H1 (cell line): ENCODE results near the gene NKD2. TPM values are rescaled to one million over a fixed set of nuclear protein-coding genes. Genes with fewer than 3 reads are reported as not detected.

Experiments used
- CTCF ChIA-PET: fragments of 300-600 bp; sonication (Branson Sonifier 250); formaldehyde crosslinking; loops from one replicate; lab custom pipeline; 2021; ENCODE audit not compliant: partially characterized antibody; lab: Charles Lee
- POLR2A ChIA-PET: fragments of 300-600 bp; sonication (Branson Sonifier 250); formaldehyde crosslinking; loops from one replicate; lab custom pipeline; 2021; ENCODE audit warnings: inconsistent platforms; ENCODE audit not compliant: partially characterized antibody; lab: Charles Lee
- DNase-seq, 2 experiments: peaks; one replicate each; pipeline versions ENCODE4 v3.0.0 to v3.0.0-alpha.2; 2010 to 2022; ENCODE audit warnings: low spot score in 2 of 2, low read depth in 1 of 2, mixed read lengths in 1 of 2
- FAIRE-seq: peaks from 2 replicates; lab custom pipeline; 2011; peaks lifted over from hg19 to GRCh38; lab: Jason Lieb, UNC
- H2AFZ ChIP-seq: 2 replicates; pipeline ENCODE4 v1.8.1; 2012; ENCODE audit warnings: low read length, inconsistent platforms
- H2AK5ac ChIP-seq: 2 replicates; pipeline ENCODE4 v1.6.1; 2013; ENCODE audit warnings: low read depth, low read length
- H2BK120ac ChIP-seq: replicated peaks from 2 replicates; pipeline ENCODE3; 2013; ENCODE audit warnings: low read depth, low read length, inconsistent platforms
- H2BK12ac ChIP-seq: 2 replicates; pipeline ENCODE4 v1.6.1; 2013; ENCODE audit warnings: low read depth, low read length
- H2BK15ac ChIP-seq: 2 replicates; pipeline ENCODE4 v1.6.1; 2013; ENCODE audit warnings: low read length
- H2BK20ac ChIP-seq: 2 replicates; pipeline ENCODE4 v1.6.1; 2013; ENCODE audit warnings: low read length
- H2BK5ac ChIP-seq: 2 replicates; pipeline ENCODE4 v1.6.1; 2013; ENCODE audit warnings: low read depth, low read length
- H3K14ac ChIP-seq: 2 replicates; pipeline ENCODE4 v1.6.1; 2013; ENCODE audit warnings: inconsistent platforms; ENCODE audit not compliant: insufficient read length
- H3K18ac ChIP-seq: 2 replicates; pipeline ENCODE4 v1.6.1; 2013; ENCODE audit warnings: low read length; ENCODE audit errors: extremely low read depth
- H3K23ac ChIP-seq: 2 replicates; pipeline ENCODE4 v1.6.1; 2013; ENCODE audit warnings: inconsistent platforms; ENCODE audit not compliant: insufficient read length
- H3K23me2 ChIP-seq: 2 replicates; pipeline ENCODE4 v1.6.1; 2013; ENCODE audit warnings: low read depth, low read length
- H3K27ac ChIP-seq: 2 replicates; pipeline ENCODE4 v1.6.1; 2011; ENCODE audit warnings: low read depth, low read length, inconsistent platforms
- H3K27me3 ChIP-seq, 4 experiments: replicated peaks in 1 of 4; 1 replicate in 1 of 4; 2 replicates in 3 of 4; pipeline versions ENCODE4 v1.6.1 to v1.8.1; 2011 to 2013; ENCODE audit warnings: low read length in 3 of 4, mild to moderate bottlenecking in 3 of 4, inconsistent platforms in 2 of 4, mixed read lengths in 2 of 4, moderate library complexity in 1 of 4; ENCODE audit not compliant: control insufficient read depth in 3 of 4, insufficient read depth in 3 of 4; ENCODE audit errors: extremely low read depth in 1 of 4
- H3K36me3 ChIP-seq, 4 experiments: 2 replicates each; pipeline versions ENCODE4 v1.6.1 to v1.8.1; 2011 to 2013; ENCODE audit warnings: mild to moderate bottlenecking in 4 of 4, low read length in 3 of 4, moderate library complexity in 2 of 4, control low read depth in 1 of 4, inconsistent platforms in 1 of 4; ENCODE audit not compliant: insufficient read depth in 4 of 4, control insufficient read depth in 2 of 4
- H3K4ac ChIP-seq: replicated peaks from 2 replicates; pipeline ENCODE3; 2013; ENCODE audit warnings: low read length, low read depth, mixed read lengths, inconsistent platforms; ENCODE audit not compliant: insufficient read length
- H3K4me1 ChIP-seq, 4 experiments: replicated peaks in 1 of 4; 1 replicate in 1 of 4; 2 replicates in 3 of 4; pipeline versions ENCODE4 v1.6.1 to v1.8.1; 2011 to 2013; ENCODE audit warnings: low read length in 3 of 4, inconsistent platforms in 2 of 4, mixed read lengths in 1 of 4; ENCODE audit not compliant: insufficient read depth in 4 of 4, control insufficient read depth in 3 of 4
- H3K4me2 ChIP-seq, 2 experiments: 2 replicates each; pipeline versions ENCODE4 v1.6.1 to v1.8.1; 2011 to 2013; ENCODE audit warnings: low read depth in 2 of 2, low read length in 2 of 2, control low read depth in 1 of 2, inconsistent platforms in 1 of 2, mild to moderate bottlenecking in 1 of 2; ENCODE audit not compliant: insufficient read depth in 1 of 2
- H3K4me3 ChIP-seq, 4 experiments: fragments of 200-600, 300-600 bp in 1 of 4; sonication (generic), shearing (Covaris generic), sonication (Bioruptor Twin) in 1 of 4; 2 replicates each; pipeline versions ENCODE4 v1.5.1 to v1.8.1; 2011 to 2016; ENCODE audit warnings: low read length in 4 of 4, low read depth in 3 of 4, control low read depth in 2 of 4, inconsistent platforms in 2 of 4, mild to moderate bottlenecking in 2 of 4, mixed read lengths in 1 of 4, moderate library complexity in 1 of 4; ENCODE audit not compliant: insufficient read depth in 2 of 4; ENCODE audit errors: extremely low read depth in 1 of 4
- H3K56ac ChIP-seq: replicated peaks from 2 replicates; pipeline ENCODE3; 2013; ENCODE audit warnings: low read depth, mild to moderate bottlenecking, mixed read lengths, low read length, inconsistent platforms; ENCODE audit not compliant: insufficient read length
- H3K79me1 ChIP-seq: 2 replicates; pipeline ENCODE4 v1.6.1; 2013; ENCODE audit warnings: low read depth, low read length, control low read depth
- H3K79me2 ChIP-seq, 2 experiments: 2 replicates each; pipeline versions ENCODE4 v1.6.1 to v1.8.1; 2012 to 2013; ENCODE audit warnings: low read length in 2 of 2, mild to moderate bottlenecking in 2 of 2, inconsistent platforms in 1 of 2; ENCODE audit not compliant: insufficient read depth in 2 of 2, control insufficient read depth in 1 of 2
- H3K9ac ChIP-seq, 4 experiments: replicated peaks in 1 of 4; 1 replicate in 1 of 4; 2 replicates in 3 of 4; pipeline versions ENCODE4 v1.6.1 to v1.8.1; 2011 to 2013; ENCODE audit warnings: low read depth in 3 of 4, low read length in 3 of 4, control low read depth in 2 of 4, mild to moderate bottlenecking in 2 of 4, moderate library complexity in 2 of 4, inconsistent platforms in 1 of 4; ENCODE audit errors: extremely low read depth in 1 of 4
- H3K9me3 ChIP-seq, 2 experiments: 2 replicates each; pipeline versions ENCODE4 v1.6.1 to v1.8.1; 2012 to 2013; ENCODE audit warnings: mild to moderate bottlenecking in 2 of 2, moderate library complexity in 2 of 2, control low read depth in 1 of 2, inconsistent platforms in 1 of 2, low read depth in 1 of 2, low read length in 1 of 2, mixed read lengths in 1 of 2; ENCODE audit not compliant: insufficient read depth in 2 of 2
- H4K20me1 ChIP-seq, 2 experiments: replicated peaks in 1 of 2; 2 replicates each; pipeline versions ENCODE3 to v1.8.1; 2011 to 2013; ENCODE audit warnings: inconsistent platforms in 2 of 2, low read length in 2 of 2, mild to moderate bottlenecking in 1 of 2; ENCODE audit not compliant: insufficient read depth in 2 of 2, control insufficient read depth in 1 of 2
- H4K5ac ChIP-seq: 2 replicates; pipeline ENCODE4 v1.6.1; 2013; ENCODE audit warnings: low read length, low read depth, mixed read lengths, inconsistent platforms; ENCODE audit not compliant: insufficient read length
- H4K8ac ChIP-seq: 2 replicates; pipeline ENCODE4 v1.8.0; 2013; ENCODE audit warnings: mild to moderate bottlenecking, moderate library complexity, low read length, inconsistent platforms; ENCODE audit not compliant: insufficient read depth; ENCODE audit errors: extremely low read depth
- H4K91ac ChIP-seq: replicated peaks from 2 replicates; pipeline ENCODE3; 2013; ENCODE audit warnings: low read length, mixed read lengths, inconsistent platforms; ENCODE audit not compliant: insufficient read length
- ASH2L ChIP-seq: fragments of 200-600, 300-600 bp; sonication (generic); IDR thresholded peaks from one replicate; pipeline ENCODE4 v1.7.1; 2017; ENCODE audit warnings: low read length
- BACH1 ChIP-seq: IDR thresholded peaks from 2 replicates; pipeline ENCODE4 v1.6.1; 2012; ENCODE audit warnings: low read length, improper control_type of control experiment
- CBX8 ChIP-seq: fragments of 300-800, 300-1000 bp; sonication (generic); IDR thresholded peaks from 2 replicates; pipeline ENCODE4 v1.7.1; 2016; ENCODE audit warnings: low read depth, low read length, borderline replicate concordance
- CEBPB ChIP-seq: IDR thresholded peaks from 2 replicates; pipeline ENCODE4 v1.6.1; 2012; ENCODE audit warnings: low read depth, low read length
- EP300 ChIP-seq, 2 experiments: IDR thresholded peaks; 1 replicate in 1 of 2; 2 replicates in 1 of 2; pipeline ENCODE4 v1.6.1; 2011 to 2012; ENCODE audit warnings: low read depth in 2 of 2, low read length in 2 of 2, mild to moderate bottlenecking in 2 of 2, borderline replicate concordance in 1 of 2, inconsistent platforms in 1 of 2, moderate library complexity in 1 of 2
- FOSL1 ChIP-seq: IDR thresholded peaks from 2 replicates; pipeline ENCODE4 v1.6.1; 2011; ENCODE audit warnings: mild to moderate bottlenecking, low read depth, low read length, moderate library complexity; ENCODE audit not compliant: insufficient read depth
- HDAC6 ChIP-seq: IDR thresholded peaks from one replicate; pipeline ENCODE4 v1.7.1; 2012; ENCODE audit warnings: low read depth, mild to moderate bottlenecking, inconsistent platforms, low read length, moderate library complexity
- JUN ChIP-seq: IDR thresholded peaks from 2 replicates; pipeline ENCODE4 v1.6.1; 2011; ENCODE audit warnings: low read depth, mild to moderate bottlenecking, improper control_type of control experiment, low read length
- KDM1A ChIP-seq: fragments of 200-600, 300-600 bp; sonication (generic); IDR thresholded peaks from 2 replicates; pipeline ENCODE4 v1.7.1; 2016; ENCODE audit warnings: mild to moderate bottlenecking, low read length, borderline replicate concordance
- MAFK ChIP-seq: IDR thresholded peaks from 2 replicates; pipeline ENCODE4 v1.6.1; 2012; ENCODE audit warnings: low read depth, mild to moderate bottlenecking, improper control_type of control experiment, low read length
- SIN3A ChIP-seq, 2 experiments: IDR thresholded peaks in 1 of 2; conservative IDR thresholded peaks in 1 of 2; 2 replicates each; pipeline ENCODE4 v1.6.1; 2011 to 2012; ENCODE audit warnings: low read length in 2 of 2, improper control_type of control experiment in 1 of 2, low read depth in 1 of 2, mild to moderate bottlenecking in 1 of 2
- SP4 ChIP-seq: IDR thresholded peaks from 2 replicates; pipeline ENCODE4 v1.6.1; 2012; ENCODE audit warnings: low read length, inconsistent platforms
- SUZ12 ChIP-seq: fragments of 200-600 bp; sonication (generic); IDR thresholded peaks from 2 replicates; pipeline ENCODE4 v1.6.1; 2012; ENCODE audit warnings: mild to moderate bottlenecking, inconsistent platforms, low read length, moderate library complexity, mixed read lengths
- TEAD4 ChIP-seq: IDR thresholded peaks from 2 replicates; pipeline ENCODE4 v1.6.1; 2012; ENCODE audit warnings: low read depth, low read length, inconsistent platforms, mixed read lengths
- WGBS, 2 experiments: shearing (Covaris generic) in 1 of 2; methylation state at CpG; one replicate each; pipeline versions ENCODE4 v1.1.6 to v1.1.7; 2013 to 2015; ENCODE audit warnings: low lambda C conversion rate in 2 of 2, mixed read lengths in 2 of 2, inconsistent platforms in 1 of 2, low coverage in 1 of 2, missing lambda C conversion rate in 1 of 2; ENCODE audit not compliant: insufficient replicate concordance in 2 of 2, insufficient coverage in 1 of 2, insufficient read length in 1 of 2; ENCODE audit errors: extremely low coverage in 1 of 2, missing lambda C conversion rate in 1 of 2; 5-methylcytosine and 5-hydroxymethylcytosine counted together
- polyA plus RNA-seq, 7 experiments: library from polyadenylated mRNA; depleted of rRNA in 3 of 7; stranded (reverse) in 5 of 7; unstranded in 2 of 7; fragments of >200 nt in 5 of 7; fragments of 200-250 nt in 2 of 7; gene quantifications; 1 replicate in 5 of 7; 2 replicates in 1 of 7; 4 replicates in 1 of 7; pipeline versions ENCODE4 v1.2.1 to v1.2.3, GENCODE V29; 2011 to 2013; ENCODE audit warnings: missing spikeins in 2 of 7, mixed read lengths in 2 of 7
- total RNA-seq: library from RNA; stranded (reverse); fragmentation: NEBNext Ultra II Directional; extraction: Animal tissue kit (Norgen Biotek cat#: 25700); gene quantifications from 2 replicates; pipeline ENCODE4 v1.2.1, GENCODE V29; 2021

The NKD2 gene
- total and polyA plus RNA-seq, 2 of the 8 experiments (the other 6 are each of a cell fraction or from before 2014, with no cell fraction given): 5.5 to 7.9 TPM

DNA sequence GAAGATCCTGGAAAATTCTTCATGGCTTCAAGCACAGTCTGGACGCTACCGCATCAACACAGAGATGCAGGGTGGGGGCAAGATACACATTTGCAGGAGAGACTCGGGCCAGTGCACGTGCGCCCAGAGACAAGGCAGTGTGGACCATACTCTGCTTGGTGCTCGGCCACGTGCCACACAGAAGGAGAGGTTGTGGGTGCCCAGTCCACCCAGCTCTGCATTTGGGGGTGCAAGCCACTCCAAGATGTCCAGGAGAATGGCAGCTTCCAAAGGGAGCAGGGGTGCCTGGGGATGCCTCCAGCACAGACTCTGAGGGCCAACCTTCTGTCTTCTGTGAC is 4.3 kb downstream of the NKD2 start:
- Histone ChIP-seq H3K14ac (no peak overlapping the region), H3K36me3 (no peaks in the 10 kb centered on the region; a peak in 1 of 8 replicates), H3K79me1 (no peaks in the 10 kb centered on the region), H3K79me2 (no peaks in the 10 kb centered on the region), H4K20me1 (peaks cover 4 to 5% of the 10 kb centered on the region in 2 experiments), H3K9me3 (no peaks in the 10 kb centered on the region), H3K56ac (no peak overlapping the region), H2BK12ac (no peak overlapping the region), H3K23ac (no peak overlapping the region), H4K8ac (peak overlapping the region; percentile 40; the same call in 1 of the 2 replicates), H2AFZ (no peak overlapping the region), H4K91ac (no peak overlapping the region), H2BK120ac (no peak overlapping the region), H4K5ac (no peak overlapping the region), H2BK20ac (no peak overlapping the region), H2BK5ac (no peak overlapping the region), H3K9ac (no peak overlapping the region), H3K4ac (no peak overlapping the region), H3K23me2 (peaks cover 3% of the 10 kb centered on the region; the same call in 1 of the 2 replicates), H3K4me3 (no peak overlapping the region), H3K27me3 (peaks cover 13 to 26% (median 19%) of the 10 kb centered on the region in 4 experiments), H3K27ac (no peak overlapping the region), H3K18ac (no peak overlapping the region), H3K4me2 (no peak overlapping the region), H2AK5ac (no peak overlapping the region), H2BK15ac (no peak overlapping the region), H3K4me1 (peaks cover 0 to 15% (median 6%) of the 10 kb centered on the region in 4 experiments; a peak in 6 of 7 replicates)
- CTCF ChIA-PET: interaction anchor here (0.8 to 4.8 kb wide), 9 partner anchors 17 to 237 kb away, joined by 3 to 30 read pairs (median 3); no protein-coding TSS in a partner anchor
- FAIRE-seq: no peak
- POLR2A ChIA-PET: no interaction called here
- WGBS, 2 experiments: 93% methylated on average over 7 of the region's 7 CpGs; no CpG with 5 or more reads in 1 of the 2 experiments
- DNase-seq: no peak
- TF ChIP-seq ASH2L: no peak
- no peak for TF ChIP-seq JUN
- no peak for TF ChIP-seq HDAC6
- no peak for TF ChIP-seq TEAD4
- TF ChIP-seq CBX8: no peak
- TF ChIP-seq SUZ12: no peak
- TF ChIP-seq MAFK: no peak
- TF ChIP-seq BACH1: no peak
- no peak for TF ChIP-seq KDM1A
- no peak for TF ChIP-seq SP4
- TF ChIP-seq SIN3A (conservative IDR thresholded peaks at IDR 0.05 in 1 of 2, IDR thresholded peaks at IDR 0.05 in 1 of 2; ENCODE audit: low read depth in 1 of 2, low read length in 2 of 2): no peak
- TF ChIP-seq EP300 (IDR thresholded peaks at IDR 0.05; ENCODE audit: borderline replicate concordance in 1 of 2, low read depth in 2 of 2, low read length in 2 of 2): no peak
- no peak for TF ChIP-seq FOSL1
- no peak for TF ChIP-seq CEBPB
